OCI-LY3 (cell line): Measurements from ENCODE around the gene DOK3.

ENCODE experiments used
- H2AFZ ChIP-seq: fragments of 200-600, 300-600 bp; shearing (Covaris generic); 2 replicates; pipeline ENCODE4 v1.6.0; 2014; ENCODE audit warnings: antibody characterized with exemption, low read depth, low read length
- H3K27ac ChIP-seq: fragments of 200-600, 300-600 bp; sonication (generic); 2 replicates; pipeline ENCODE4 v1.5.1; 2014; ENCODE audit warnings: mild to moderate bottlenecking, low read length, moderate library complexity, mixed read lengths
- H3K27me3 ChIP-seq: fragments of 200-600, 300-600 bp; sonication (generic); 2 replicates; pipeline ENCODE4 v1.6.1; 2014; ENCODE audit warnings: low read depth, low read length, mixed read lengths
- H3K36me3 ChIP-seq: fragments of 200-600, 300-600 bp; sonication (generic); replicated peaks from 2 replicates; pipeline ENCODE3; 2014; ENCODE audit warnings: low read depth, low read length, mixed read lengths
- H3K4me1 ChIP-seq: fragments of 300-600, 200-600 bp; sonication (generic); 2 replicates; pipeline ENCODE4 v1.6.1; 2014; ENCODE audit warnings: low read length, mixed read lengths
- H3K4me2 ChIP-seq: fragments of 200-600, 300-600 bp; sonication (generic); 2 replicates; pipeline ENCODE4 v1.6.1; 2014; ENCODE audit warnings: low read length, mixed read lengths
- H3K4me3 ChIP-seq: fragments of 300-600, 200-600 bp; sonication (generic); 2 replicates; pipeline ENCODE4 v1.5.1; 2014; ENCODE audit warnings: antibody characterized with exemption, mild to moderate bottlenecking, low read length, moderate library complexity
- H3K79me2 ChIP-seq: fragments of 300-600, 200-600 bp; shearing (Covaris generic); 2 replicates; pipeline ENCODE4 v1.6.1; 2014; ENCODE audit warnings: mild to moderate bottlenecking, low read length, mixed read lengths
- H3K9ac ChIP-seq: fragments of 300-600, 200-600 bp; shearing (Covaris generic); 2 replicates; pipeline ENCODE4 v1.6.0; 2014; ENCODE audit warnings: mild to moderate bottlenecking, low read length, moderate library complexity
- H3K9me3 ChIP-seq: fragments of 200-600, 300-600 bp; shearing (Covaris generic); 2 replicates; pipeline ENCODE4 v1.6.1; 2014; ENCODE audit warnings: low read length, mixed read lengths; ENCODE audit not compliant: insufficient read depth
- H4K20me1 ChIP-seq: fragments of 200-600, 300-600 bp; sonication (generic); 2 replicates; pipeline ENCODE4 v1.6.1; 2016; ENCODE audit warnings: low read length, mixed read lengths; ENCODE audit not compliant: insufficient read depth
- CTCF ChIP-seq: fragments of 200-600, 300-600 bp; sonication (generic); IDR thresholded peaks from 2 replicates; pipeline ENCODE4 v1.5.1; 2014; ENCODE audit warnings: antibody characterized with exemption, low read length, low read depth
- EZH2phosphoT487 ChIP-seq: fragments of 200-600 bp; shearing (Covaris generic); IDR thresholded peaks from 2 replicates; pipeline ENCODE4 v1.6.1; 2018; ENCODE audit warnings: antibody characterized with exemption, mixed run types, low read depth

Gene DOK3

DNA sequence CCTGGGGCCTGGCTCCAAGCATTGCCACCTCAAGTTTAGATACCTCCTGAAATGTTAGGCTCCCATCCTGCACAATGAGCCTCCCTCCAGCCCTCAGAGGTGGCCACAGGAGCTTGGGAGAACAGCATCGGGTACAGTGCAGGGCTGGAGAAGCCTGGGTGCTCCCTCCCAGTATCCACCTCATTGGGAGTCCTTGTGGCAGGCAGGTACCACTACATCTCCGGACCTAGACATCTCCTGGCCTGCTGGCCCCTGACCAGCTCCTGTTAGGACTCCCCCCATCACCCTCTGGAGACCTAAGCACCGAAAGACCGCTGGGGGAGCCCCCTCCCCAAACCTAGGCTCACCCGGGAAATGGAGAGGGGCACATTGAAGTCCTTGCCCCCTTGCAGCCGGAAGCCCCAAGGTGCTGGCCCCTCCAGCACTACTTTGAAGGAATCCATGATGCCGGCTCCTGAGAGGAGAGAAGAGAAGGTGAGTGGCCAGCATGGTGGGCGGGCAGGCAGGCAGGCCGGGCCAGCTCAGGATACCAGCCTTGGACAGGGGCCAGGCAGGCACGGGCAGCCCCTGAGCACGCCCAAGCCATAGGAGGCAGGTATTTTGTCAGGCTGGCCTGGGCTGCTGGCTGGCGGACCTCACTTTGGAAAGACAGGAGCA, 13.4 kb downstream of the DOK3 start:
- Histone ChIP-seq H3K4me1 (peaks cover 47% of the 10 kb centered on the region), H3K9ac (peak overlapping the region; percentile 45; the same call in 1 of the 2 replicates), H3K36me3 (no peaks in the 10 kb centered on the region), H2AFZ (no peak overlapping the region), H3K4me2 (peak overlapping the region; percentile 82), H3K4me3 (peak overlapping the region; percentile 82), H3K27me3 (peaks cover 28% of the 10 kb centered on the region), H3K9me3 (no peaks in the 10 kb centered on the region), H3K79me2 (no peaks in the 10 kb centered on the region), H3K27ac (no peak overlapping the region), H4K20me1 (peaks cover 1% of the 10 kb centered on the region; the same call in 1 of the 2 replicates)
- TF ChIP-seq CTCF, result no peak
- no peak for TF ChIP-seq EZH2phosphoT487

GRCh38 chr5:177495243-177496060, 14.2 kb downstream of the DOK3 start:
- no peaks in the 10 kb centered on the region for H4K20me1 ChIP-seq
- H3K27ac ChIP-seq, result no peak overlapping the region
- no peaks in the 10 kb centered on the region for H3K9me3 ChIP-seq
- H3K27me3 ChIP-seq, result peaks cover 28% of the 10 kb centered on the region
- no peaks in the 10 kb centered on the region for H3K36me3 ChIP-seq
- no peak overlapping the region for H3K4me3 ChIP-seq
- peak overlapping the region; percentile 82 for H3K4me2 ChIP-seq
- no peaks in the 10 kb centered on the region for H3K79me2 ChIP-seq
- H2AFZ ChIP-seq, result no peak overlapping the region
- TF ChIP-seq CTCF (no peak), EZH2phosphoT487 (no peak)
- no peak overlapping the region; the same call in 1 of the 2 replicates for H3K9ac ChIP-seq
- H3K4me1 ChIP-seq, result peaks cover 40% of the 10 kb centered on the region

DNA sequence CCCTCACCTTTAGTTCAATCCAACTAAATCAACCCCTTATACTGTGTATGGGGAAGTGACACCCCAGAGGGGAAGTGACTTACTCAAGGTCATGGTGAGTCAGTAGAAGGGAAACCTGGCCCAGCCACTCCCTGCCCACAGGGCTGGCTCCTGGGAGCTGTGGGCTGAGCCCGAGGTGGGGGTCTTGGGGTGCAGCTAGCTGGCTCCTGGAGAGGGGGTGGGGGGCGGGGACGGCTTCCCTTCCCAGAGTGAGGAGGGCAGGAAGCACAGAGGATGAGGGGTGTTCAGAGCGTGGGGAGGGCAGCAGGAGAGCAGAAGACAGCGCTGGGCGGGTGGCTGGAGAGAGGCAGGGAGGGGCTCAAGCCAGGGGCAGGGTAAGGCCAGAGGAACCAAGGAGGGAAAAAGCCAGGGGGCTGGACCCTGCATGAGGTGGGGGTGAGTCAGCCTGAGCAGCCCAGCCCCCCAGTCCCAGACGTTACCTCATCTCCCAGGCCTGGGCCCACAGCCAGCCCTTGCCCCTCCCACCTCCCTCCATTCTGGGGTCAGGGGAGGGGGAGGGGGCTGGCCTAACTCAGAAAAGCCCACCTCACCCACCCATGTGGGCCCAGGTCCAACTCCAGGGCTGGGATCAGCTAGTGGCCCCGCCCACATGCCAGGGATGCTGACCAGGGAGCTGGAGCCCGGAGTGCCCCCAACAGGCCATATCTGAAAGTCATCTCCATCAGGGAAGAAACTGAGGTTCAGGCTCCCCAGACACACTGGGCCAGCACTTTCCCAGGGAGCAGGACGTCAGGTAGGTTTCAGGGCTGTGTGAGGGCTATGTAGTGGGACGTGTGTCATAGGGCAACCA, 15.1 kb downstream of the DOK3 start:
- H3K9ac ChIP-seq, result peak overlapping the region; percentile 36; the same call in 1 of the 2 replicates
- no peak overlapping the region for H2AFZ ChIP-seq
- peaks cover 43% of the 10 kb centered on the region for H3K4me1 ChIP-seq
- H3K9me3 ChIP-seq, result no peaks in the 10 kb centered on the region
- H3K4me2 ChIP-seq, result peak overlapping the region; percentile 70
- no peaks in the 10 kb centered on the region; the same call in 1 of the 2 replicates for H4K20me1 ChIP-seq
- peak overlapping the region; percentile 63 for H3K27ac ChIP-seq
- H3K79me2 ChIP-seq, result no peaks in the 10 kb centered on the region
- TF ChIP-seq CTCF (peak; percentile 29; the same call in 1 of the 2 replicates), EZH2phosphoT487 (no peak)
- H3K27me3 ChIP-seq, result peaks cover 23% of the 10 kb centered on the region
- H3K4me3 ChIP-seq, result peak overlapping the region; percentile 50
- no peaks in the 10 kb centered on the region for H3K36me3 ChIP-seq
